Suppressor macrophage treated with lipopolysaccharide for 4 hours (primary cell): Measurements from ENCODE around the gene ELAC1.
"Not testable (repeated sequence)": the region's sequence is repeated elsewhere in the genome, so short reads cannot be mapped to it uniquely, and the experiment has no call there.

ENCODE experiments used
- DNase-seq: peaks from one replicate; pipeline ENCODE4 v3.0.0-alpha.2; 2020

The ELAC1 gene, protein sequence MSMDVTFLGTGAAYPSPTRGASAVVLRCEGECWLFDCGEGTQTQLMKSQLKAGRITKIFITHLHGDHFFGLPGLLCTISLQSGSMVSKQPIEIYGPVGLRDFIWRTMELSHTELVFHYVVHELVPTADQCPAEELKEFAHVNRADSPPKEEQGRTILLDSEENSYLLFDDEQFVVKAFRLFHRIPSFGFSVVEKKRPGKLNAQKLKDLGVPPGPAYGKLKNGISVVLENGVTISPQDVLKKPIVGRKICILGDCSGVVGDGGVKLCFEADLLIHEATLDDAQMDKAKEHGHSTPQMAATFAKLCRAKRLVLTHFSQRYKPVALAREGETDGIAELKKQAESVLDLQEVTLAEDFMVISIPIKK

DNA sequence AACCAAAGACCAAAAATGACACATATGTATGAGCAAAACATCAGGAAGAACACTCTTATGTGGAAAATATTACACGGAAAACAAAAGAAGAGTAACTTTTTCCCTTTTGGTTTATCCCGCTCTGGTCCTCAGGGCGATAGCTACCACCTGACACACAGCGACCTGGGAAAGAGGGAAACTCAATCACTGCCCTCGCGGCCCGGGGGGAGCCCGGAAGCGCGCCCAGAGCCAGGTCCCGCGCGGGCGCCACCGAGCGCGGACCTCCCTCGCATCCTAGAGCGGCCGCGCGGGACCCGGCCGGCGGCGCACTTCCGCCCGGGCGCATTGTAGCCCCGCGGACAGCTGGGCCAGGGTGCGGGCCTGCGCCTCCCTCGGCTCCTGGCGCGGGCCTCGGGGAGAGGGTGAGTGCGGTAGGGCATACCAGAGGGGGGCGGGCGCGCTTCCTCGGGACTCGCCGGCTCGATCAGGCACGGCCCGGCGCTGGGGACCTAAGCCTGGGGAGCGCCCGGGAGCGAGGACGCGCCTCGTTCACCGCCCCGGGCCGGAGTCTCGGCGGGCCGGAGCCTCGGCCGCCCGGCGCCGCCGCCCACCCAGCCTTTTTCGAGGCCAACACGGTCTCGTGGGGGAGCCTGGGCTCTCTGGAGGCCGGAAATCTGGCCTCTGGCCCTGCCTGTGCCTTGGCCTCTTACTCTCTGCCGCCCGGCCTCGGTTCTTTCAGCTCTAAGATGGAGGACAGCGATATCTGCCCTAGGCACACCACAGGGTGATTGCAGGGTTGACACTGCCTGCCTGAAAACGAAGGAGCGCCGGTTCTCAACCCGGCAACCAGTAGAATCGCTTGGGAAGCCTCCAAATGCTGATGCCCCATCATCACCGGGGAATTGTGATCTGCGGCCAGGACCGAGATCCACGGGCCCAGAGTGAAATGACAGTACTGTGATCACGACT is at the start of gene ELAC1:
TSS of gene ELAC1 (plus strand) at position 327 of the 948 bp plus-strand sequence. CDS start 6,365 bp downstream, outside the sequence.
- peak; percentile 88 for DNase-seq

DNA sequence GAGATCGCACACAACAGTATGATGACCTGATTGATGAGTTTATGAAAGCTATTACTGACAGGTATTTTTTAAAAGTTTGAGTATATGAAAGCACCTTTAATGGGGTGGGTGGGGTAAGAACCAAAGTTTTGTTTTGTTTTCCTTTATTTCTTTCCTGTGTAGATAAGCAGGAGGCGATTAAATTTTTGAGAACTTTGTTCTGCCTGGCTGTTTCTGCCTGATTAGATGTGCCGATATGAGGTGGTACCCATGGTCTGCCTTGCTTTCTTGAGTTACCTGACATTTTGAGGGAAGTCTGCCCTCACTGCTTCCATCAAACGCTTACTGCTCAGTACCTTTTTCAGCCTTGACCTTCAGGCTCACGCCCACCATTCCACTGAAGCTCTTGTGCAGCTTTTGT is 49.7 kb upstream of the ELAC1 start:
- DNase-seq, result no peak

DNA sequence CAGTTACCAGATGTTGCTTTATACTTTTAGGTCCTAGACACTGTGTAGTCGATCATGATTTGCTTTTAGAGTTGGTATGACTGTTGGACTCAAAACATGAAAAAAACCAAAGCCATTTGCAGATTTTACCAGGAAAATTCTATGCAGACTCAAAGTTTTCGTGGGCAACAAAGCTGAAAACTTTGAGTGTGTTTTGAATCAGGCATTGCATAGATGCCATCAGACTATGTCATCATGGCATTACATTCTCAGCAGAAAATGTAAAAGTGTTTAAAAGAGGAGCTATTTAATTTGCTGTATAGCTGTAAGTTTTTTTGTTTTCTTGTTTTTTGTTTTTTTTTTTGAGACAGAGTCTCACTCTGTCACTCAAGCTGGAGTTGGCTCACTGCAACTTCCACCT is 43.5 kb upstream of the ELAC1 start:
- no peak for DNase-seq

DNA sequence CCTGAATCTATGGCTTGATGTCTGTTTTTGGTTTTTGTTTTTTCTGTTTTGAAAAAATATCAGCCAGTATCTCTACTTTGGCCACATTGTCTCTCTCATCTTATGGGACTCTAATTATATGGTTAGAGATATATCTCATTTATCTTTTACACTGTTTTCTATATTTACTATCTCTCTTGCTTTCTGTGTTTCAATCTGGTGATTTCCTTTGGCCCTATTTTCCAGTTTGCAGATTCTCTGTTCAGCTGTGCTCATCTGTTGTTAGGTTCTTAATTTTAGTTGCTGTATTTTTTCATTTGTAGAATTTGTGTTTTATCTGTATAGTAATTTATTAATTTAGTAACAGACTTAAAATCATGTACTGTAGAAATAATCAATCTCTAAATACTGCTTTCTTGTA is 41.3 kb upstream of the ELAC1 start:
- no peak for DNase-seq

DNA sequence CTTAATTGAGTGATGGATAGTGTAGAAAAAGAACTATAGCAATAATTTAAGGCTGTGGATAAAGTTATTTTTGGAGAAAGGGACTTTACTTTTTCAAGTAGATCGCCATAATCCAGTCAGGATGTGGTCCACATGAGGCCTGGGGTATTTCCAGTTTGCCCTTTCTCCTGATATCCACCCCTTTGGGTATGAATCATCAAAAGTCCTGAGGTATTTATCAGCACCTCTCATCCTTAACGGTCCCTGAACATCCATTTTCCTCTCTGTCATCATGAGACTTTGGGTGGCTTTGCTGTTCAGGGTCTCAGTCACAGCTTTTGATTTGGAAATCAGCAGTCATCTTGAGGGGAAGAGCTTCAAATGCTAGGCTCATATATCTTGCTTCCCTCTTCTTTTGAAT is 39.3 kb upstream of the ELAC1 start:
- DNase-seq, result no peak

DNA sequence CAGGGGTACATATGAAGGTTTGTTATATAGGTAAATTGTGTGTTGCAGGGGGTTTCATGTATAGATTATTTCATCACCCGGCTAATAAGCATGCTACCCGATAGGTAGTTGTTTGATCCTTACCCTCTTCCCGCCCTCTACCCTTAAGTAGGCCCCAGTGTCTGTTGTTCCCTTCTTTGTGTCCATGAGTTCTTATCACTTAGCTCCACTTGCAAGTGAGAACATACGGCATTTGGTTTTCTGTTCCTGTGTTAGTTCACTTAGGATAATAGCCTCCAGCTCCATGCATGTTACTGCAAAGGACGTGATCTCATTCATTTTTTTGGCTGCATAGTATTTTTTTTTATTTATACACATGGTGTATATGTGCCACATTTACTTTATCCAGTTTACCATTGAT is 34.2 kb upstream of the ELAC1 start:
- DNase-seq, result no peak

DNA sequence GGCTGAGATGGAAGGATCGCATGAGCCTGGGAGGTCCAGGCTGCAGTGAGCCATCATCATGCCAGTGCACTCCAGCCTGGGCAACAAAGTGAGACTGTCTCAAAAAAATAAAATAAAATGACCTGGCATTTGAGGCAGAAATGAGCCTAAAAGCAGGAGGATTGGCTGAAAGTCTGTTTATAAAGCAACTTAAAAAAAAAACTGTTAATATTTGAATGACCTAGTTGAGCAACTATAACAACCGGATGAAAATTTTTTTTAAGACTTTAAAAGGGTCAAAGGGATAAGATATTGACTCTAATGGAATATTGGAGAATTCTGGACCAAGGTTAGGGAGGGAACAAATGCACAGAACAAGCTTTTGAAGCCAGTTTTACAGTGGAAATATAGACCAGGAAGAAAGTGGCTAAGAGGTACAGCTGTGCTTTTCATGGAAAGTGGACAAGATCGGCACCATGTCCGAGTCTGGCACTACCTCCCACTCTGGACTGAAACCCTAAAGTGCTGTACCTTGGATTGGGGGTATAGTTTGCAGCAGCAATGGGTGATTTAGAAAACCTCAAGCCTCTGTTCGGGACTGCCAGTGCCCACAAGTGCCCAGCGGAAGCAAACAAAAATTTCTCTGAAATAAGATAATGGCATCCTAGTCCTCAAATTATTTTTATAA is 33.2 kb upstream of the ELAC1 start:
- DNase-seq, result no peak

DNA sequence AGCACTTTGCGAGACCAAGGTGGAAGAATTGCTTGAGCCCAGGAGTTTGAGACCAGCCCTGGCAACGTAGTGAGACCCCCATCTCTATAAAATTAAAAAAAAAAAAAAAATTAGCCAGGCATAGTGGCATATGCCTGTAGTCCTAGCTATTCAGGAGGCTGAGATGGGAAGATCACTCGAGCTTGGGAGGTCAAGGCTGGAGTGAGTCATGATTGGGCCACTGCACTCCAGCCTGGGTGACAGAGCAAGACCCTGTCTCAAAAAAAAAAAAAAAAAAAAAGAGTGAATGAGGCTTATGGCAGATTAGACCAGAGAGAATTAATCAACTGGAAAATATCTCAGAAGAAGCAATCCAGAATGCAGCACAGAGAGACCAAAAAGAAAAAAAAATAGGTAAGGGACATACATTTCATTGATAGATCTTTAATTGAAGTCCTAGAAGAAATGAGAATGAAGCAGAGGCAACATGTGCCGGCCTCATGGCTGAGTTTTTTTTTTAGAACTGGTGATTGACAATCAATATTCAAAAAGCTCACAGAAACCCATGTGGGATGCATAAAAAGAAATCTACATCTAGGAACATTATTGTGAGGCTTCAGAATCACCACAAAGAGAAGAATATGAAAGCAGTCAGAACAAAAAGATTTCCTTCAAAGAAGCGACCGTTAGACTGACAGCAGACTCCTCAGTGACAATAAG is 32.2 kb upstream of the ELAC1 start:
- no peak for DNase-seq

DNA sequence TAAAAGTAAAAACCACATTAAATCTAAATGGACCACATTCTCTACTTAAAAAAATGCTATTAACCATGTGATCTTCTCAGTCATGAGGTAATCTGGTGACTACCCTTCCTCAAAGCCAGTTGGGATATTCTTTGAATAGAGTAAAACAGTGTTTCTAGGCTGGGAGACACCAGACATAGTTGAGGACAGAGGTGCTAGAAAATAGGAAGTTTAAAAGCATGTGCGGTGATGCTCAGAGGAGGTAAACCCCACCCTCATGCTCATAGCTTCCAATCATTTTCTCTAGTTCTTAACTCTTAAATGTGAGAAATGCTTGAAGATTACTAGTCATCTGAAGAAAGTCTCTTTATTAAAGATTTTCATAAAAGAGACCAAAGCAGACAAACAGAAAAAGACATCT is 30.7 kb upstream of the ELAC1 start:
- peak; percentile 24 for DNase-seq

DNA sequence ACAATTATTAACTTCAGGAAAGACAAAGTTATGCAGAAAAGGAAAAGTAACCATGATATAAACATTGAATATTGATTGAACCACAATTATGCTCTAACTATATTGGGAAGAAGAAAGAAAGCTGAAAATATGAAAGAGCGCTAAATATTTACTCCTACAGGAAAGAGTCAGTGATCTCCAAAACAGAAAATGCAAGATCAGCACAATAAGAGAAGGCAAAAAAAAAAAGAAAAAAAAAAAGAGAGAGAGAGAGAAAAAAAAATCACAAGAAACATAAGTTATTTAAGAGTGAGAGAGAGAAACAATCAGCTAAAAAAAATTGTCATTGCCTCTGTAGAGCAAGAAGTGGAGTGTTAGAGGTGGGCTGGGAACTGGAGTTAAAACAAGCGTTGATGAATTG is 28.9 kb upstream of the ELAC1 start:
- DNase-seq, result no peak

DNA sequence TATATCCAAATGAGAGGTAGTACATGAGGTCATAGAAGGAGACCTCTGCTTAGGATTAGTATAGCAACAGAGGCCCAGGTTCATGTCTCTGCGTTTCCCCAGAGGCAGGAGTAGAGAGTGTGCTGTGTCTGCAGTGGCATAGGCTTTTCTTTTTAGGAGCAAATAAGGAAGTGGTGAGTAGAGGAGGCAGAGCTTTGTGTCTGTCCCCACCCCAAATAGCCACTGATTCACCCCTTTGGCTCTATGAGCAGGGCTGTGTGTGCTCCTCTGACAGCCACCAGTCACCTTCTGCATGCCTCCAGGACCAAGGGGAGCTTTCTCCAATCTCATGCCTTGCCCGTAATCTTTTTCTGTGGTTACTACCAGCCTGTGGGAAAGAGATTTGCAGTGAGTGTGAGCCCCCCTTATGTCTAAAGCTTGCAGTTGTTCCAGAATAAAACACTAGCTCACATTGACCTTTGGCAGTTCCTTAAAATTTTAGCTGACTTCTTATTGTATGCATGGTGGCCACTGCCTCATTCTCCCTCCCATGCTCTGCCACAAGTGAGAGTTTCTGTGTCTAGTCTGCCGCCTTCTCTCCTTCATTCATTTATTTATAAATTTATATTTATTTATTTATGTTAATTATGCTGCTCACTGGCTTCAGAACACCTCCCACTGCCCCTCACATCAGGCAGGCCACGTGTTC is 23.5 kb upstream of the ELAC1 start:
- DNase-seq, result peak; percentile 76

DNA sequence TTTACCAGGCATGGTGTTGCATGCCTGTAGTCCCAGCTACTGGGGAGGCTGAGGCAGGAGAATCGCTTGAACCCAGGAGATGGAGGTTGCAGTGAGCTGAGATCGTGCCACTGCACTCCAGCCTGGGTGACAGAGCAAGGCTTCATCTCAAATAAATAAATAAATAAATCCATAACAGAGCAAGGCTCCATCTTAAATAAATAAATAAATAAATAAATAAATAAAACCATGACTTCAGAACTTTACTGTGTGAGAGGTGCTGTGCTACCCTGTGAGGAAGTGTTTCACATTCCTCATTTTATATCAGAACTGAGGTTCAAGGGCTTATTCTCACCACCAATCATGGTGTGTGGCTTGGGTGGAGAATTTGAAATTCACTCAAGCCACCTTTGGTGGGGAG is 21.9 kb upstream of the ELAC1 start:
- DNase-seq, result not testable (repeated sequence)

DNA sequence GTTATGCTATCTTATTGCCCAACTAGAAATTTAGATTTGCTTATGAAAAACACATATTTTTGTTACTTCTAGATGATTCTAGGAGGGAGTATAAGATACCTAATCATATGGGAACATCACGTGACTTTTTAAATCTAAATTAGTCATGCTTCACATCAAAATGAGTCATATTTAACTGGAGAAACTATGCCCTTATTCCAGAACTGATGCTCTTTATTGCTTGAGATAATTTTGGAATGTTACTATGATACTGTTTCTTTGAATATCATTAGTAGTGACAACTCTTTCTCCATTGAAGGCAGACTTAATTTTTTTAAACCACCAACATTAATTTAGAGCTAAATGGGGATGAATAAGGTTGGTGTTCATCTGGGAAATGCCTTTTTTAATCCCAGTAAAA is 19.9 kb upstream of the ELAC1 start:
- peak; percentile 9 for DNase-seq

DNA sequence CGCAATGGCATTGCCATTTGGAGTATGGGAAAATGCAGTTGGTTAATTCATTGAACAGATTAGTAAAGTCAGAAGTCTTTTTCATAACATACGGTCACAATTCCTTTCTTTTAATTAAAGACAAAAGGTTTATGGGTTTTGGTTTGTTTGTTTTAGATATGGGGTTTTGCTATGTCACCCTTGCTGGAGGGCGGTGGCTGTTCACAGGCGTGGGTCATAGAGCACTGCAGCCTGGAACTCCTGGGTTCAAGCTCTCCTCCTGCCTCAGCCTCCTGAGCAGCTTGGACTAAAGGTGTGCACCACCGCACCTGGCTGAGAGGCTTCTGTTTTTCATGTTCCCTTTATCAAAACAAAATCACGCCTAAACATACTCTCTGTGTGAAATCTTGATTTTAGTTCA is 18.7 kb upstream of the ELAC1 start:
- DNase-seq, result no peak

DNA sequence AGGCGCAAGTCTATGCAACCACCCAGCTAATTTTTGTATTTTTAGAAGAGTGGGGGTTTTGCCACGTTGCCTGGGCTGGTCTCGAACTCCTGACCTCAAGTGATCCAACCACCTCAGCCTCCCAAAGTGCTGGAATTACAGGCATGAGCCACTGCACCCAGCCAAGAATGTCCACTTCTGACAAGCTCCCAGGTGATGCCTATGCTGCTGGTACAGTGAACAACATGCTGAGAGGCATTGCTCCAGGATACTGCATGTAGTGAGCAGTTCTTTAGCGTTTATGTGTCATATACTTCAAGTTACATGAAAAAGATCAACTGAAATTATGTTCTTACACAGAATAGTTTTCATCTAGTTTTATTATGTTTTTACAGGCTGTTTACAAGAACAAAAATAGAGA is 17.2 kb upstream of the ELAC1 start:
- DNase-seq, result no peak

DNA sequence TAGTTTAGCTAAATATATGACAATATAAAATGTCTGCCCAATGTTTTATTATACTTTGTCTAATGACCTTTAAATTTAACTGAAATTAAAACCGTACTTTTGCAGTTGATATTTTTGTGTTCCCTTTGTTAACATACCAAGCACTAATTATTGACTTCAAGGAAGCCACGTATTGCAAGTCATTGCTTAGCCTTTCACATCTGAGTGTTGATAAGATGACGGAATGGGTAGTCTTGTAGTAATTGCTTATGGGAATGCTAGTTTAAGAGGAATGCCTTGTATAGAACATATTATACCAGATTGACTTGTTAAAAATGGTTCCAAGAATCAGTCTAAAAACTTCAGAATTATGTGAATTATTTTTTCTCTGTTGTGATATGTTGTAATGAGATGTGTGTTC is 14.0 kb upstream of the ELAC1 start:
- DNase-seq, result no peak

DNA sequence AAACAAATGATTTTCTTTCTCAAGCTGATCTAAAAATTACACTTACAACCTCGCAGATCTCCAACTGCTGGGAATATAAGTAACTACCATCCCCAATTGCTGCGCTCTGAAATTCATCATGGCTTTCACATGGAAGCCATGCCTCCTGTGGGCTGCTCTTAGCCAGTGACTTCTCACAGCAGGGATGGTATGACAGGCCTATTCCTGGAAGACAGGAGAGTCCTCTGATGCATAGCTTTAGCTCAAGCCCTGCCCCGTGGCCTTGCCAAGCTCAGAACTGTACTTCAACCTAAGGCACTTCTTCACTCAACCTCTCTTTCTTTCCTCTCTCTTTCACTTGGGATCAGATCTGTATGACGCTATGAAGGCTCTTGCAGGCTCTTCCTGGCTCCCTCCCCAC is 12.6 kb upstream of the ELAC1 start:
- DNase-seq, result no peak

DNA sequence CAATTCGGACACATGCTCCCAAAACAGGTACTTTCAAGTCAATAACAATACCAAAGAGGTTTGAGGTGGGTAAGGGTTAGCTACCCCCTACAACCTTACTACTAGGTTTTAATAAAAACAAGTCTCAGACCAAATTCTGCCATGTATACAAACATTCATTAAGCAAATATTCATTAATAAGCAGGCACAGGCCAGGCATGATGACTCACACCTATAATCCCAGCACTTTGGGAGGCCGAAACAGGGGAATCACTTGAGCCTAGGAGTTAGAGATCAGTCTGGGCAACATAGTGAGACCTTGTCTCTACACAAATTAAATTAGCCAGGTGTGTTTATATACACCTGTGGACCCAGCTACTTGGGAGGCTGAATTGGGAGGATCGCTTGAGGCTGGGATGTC is 11.7 kb upstream of the ELAC1 start:
- DNase-seq, result no peak

DNA sequence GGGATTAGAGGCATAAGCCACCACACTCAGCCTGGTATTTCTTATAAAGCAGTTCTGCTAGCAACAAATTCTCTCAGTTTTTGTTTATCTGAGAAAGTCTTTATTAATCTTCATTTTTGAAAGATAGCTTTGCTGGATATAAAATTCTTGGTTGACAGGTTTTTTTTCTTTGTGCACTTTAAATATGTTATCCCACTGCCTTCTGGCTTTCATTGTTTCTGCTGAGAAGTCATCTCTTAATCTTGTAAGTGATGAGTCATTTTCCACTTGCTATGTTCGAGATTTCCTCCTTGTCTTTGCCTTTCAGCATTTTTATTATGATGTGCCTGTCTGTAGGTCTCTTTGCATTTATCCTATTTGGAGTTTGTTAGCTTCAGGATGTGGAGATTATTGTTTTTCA is 5.9 kb upstream of the ELAC1 start:
- no peak for DNase-seq

DNA sequence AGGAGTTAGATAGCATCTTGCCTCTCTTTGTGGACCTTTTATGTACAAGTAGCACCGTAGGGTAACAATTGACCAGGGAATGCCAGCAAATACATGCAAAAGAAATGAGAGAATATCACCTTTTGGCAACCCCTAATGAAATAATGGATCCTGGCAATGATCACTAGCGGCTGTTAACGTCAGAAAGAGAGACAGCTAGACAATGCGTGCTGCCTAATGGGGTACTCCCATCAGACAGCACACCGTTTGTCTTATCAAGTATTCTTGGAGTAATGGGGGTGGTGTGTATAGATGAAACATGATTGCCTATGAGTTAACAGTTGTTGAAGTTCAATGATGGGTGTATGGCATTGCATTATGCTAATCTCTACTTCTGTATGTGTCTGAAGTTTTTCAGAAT is 1.6 kb downstream of the ELAC1 start:
- DNase-seq, result no peak

DNA sequence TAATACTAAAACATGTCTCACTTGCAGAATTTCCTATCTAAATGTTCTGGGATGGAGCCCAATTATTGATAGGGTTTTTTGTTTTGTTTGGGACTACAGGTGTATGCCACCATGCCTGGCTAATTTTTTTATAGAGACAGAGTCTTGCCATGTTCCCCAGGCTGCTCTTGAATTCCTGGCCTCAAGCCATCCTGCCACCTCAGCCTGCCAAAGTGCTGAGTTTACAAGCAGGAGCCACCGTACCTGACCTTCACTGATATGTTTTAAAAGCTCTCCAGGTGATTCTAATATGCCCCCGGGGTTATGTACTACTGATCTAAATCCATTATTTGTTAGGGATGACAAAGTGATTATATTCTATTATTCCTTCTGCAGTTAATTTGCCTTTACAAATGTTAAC is 2.2 kb downstream of the ELAC1 start:
- no peak for DNase-seq

DNA sequence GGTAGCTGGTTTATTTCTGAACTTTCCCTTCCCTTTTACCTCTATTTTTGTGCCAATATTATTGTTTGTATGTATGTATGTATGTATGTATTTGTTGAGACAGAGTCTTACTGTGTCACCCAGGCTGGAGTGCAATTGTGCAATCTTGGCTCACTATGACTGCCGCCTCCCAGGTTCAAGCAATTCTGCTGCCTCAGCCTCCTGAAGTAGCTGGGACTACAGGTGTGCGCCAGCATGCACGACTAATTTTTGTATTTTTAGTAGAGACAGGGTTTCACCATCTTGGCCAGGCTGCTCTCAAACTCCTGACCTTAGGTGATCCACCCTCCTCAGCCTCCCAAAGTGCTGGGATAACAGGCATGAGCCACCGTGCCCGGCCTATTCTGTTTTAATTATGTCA is 4.6 kb downstream of the ELAC1 start:
- peak; percentile 18 for DNase-seq
